H9 (cell line): Measurements from ENCODE around the gene PTCSC3. TPM values are rescaled to one million over a fixed set of nuclear protein-coding genes. Genes with fewer than 3 reads are reported as not detected.

Experiments used
- DNase-seq: peaks from one replicate; pipeline ENCODE4 v3.0.0-alpha.2; 2017
- H2AFZ ChIP-seq: one replicate; pipeline ENCODE4 v1.6.1; 2013; ENCODE audit warnings: mild to moderate bottlenecking, low read length, control low read depth, moderate library complexity
- H2AK5ac ChIP-seq: 2 replicates; pipeline ENCODE4 v1.6.1; 2013; ENCODE audit warnings: low read length, control low read depth, mixed read lengths; ENCODE audit not compliant: insufficient read length
- H2BK120ac ChIP-seq: one replicate; pipeline ENCODE4 v1.6.1; 2013; ENCODE audit warnings: low read depth, mild to moderate bottlenecking, low read length, control low read depth, inconsistent platforms; ENCODE audit not compliant: poor library complexity, severe bottlenecking
- H2BK12ac ChIP-seq: 2 replicates; pipeline ENCODE4 v1.6.1; 2013; ENCODE audit warnings: low read length, control low read depth, mixed read lengths, low read depth; ENCODE audit not compliant: insufficient read length
- H2BK15ac ChIP-seq: 2 replicates; pipeline ENCODE4 v1.6.1; 2013; ENCODE audit warnings: low read depth, low read length, control low read depth
- H2BK20ac ChIP-seq: one replicate; pipeline ENCODE4 v1.6.1; 2013; ENCODE audit warnings: low read depth, mild to moderate bottlenecking, low read length, control low read depth, inconsistent platforms; ENCODE audit not compliant: poor library complexity, severe bottlenecking
- H2BK5ac ChIP-seq: 2 replicates; pipeline ENCODE4 v1.6.1; 2013; ENCODE audit warnings: low read length, control low read depth, mixed read lengths; ENCODE audit not compliant: insufficient read length
- H3K14ac ChIP-seq: 2 replicates; pipeline ENCODE4 v1.6.1; 2013; ENCODE audit warnings: low read length, control low read depth; ENCODE audit not compliant: insufficient read depth
- H3K18ac ChIP-seq: 2 replicates; pipeline ENCODE4 v1.6.1; 2013; ENCODE audit warnings: low read depth, mild to moderate bottlenecking, mixed read lengths, low read length, control low read depth; ENCODE audit not compliant: insufficient read length
- H3K23ac ChIP-seq: 2 replicates; pipeline ENCODE4 v1.6.1; 2013; ENCODE audit warnings: low read length, control low read depth, mixed read lengths, low read depth; ENCODE audit not compliant: insufficient read length
- H3K23me2 ChIP-seq: 2 replicates; pipeline ENCODE4 v1.6.1; 2013; ENCODE audit warnings: low read depth, mild to moderate bottlenecking, mixed read lengths, low read length, control low read depth; ENCODE audit not compliant: insufficient read length, poor library complexity, severe bottlenecking
- H3K27ac ChIP-seq: 2 replicates; pipeline ENCODE4 v1.5.1; 2013; ENCODE audit warnings: low read length, control low read depth, mixed read lengths, low read depth; ENCODE audit not compliant: insufficient read length
- H3K27me3 ChIP-seq: 2 replicates; pipeline ENCODE4 v1.6.1; 2013; ENCODE audit warnings: low read length, control low read depth, inconsistent platforms; ENCODE audit not compliant: insufficient read depth
- H3K4ac ChIP-seq: 2 replicates; pipeline ENCODE4 v1.6.1; 2013; ENCODE audit warnings: low read depth, mild to moderate bottlenecking, control low read depth, inconsistent platforms, low read length, moderate library complexity
- H3K4me1 ChIP-seq: 2 replicates; pipeline ENCODE4 v1.6.1; 2013; ENCODE audit warnings: low read length, control low read depth, inconsistent platforms; ENCODE audit not compliant: insufficient read depth
- H3K4me2 ChIP-seq: 2 replicates; pipeline ENCODE4 v1.6.1; 2013; ENCODE audit warnings: low read length, control low read depth, mixed read lengths; ENCODE audit not compliant: insufficient read length, insufficient read depth
- H3K56ac ChIP-seq: 2 replicates; pipeline ENCODE4 v1.6.1; 2013; ENCODE audit warnings: low read depth, mild to moderate bottlenecking, mixed read lengths, low read length, control low read depth; ENCODE audit not compliant: insufficient read length
- H3K79me1 ChIP-seq: 2 replicates; pipeline ENCODE4 v1.6.1; 2013; ENCODE audit warnings: low read depth, mild to moderate bottlenecking, moderate library complexity, low read length, control low read depth, inconsistent platforms; ENCODE audit not compliant: insufficient read depth, poor library complexity, severe bottlenecking
- H3K79me2 ChIP-seq: 2 replicates; pipeline ENCODE4 v1.6.1; 2013; ENCODE audit warnings: low read length, control low read depth, inconsistent platforms; ENCODE audit not compliant: insufficient read depth
- H3K9ac ChIP-seq: 2 replicates; pipeline ENCODE4 v1.6.1; 2013; ENCODE audit warnings: low read length, control low read depth, mixed read lengths; ENCODE audit not compliant: insufficient read length; ENCODE audit errors: extremely low read depth
- H3K9me3 ChIP-seq: one replicate; pipeline ENCODE4 v1.6.1; 2013; ENCODE audit warnings: low read depth, low read length, inconsistent platforms; ENCODE audit not compliant: control insufficient read depth
- H3T11ph ChIP-seq: one replicate; pipeline ENCODE4 v1.6.1; 2013; ENCODE audit warnings: mild to moderate bottlenecking, low read length, control low read depth, inconsistent platforms
- H4K20me1 ChIP-seq: one replicate; pipeline ENCODE4 v1.6.1; 2013; ENCODE audit not compliant: control insufficient read depth, insufficient read length, insufficient read depth
- H4K5ac ChIP-seq: 2 replicates; pipeline ENCODE4 v1.6.1; 2013; ENCODE audit warnings: low read depth, mild to moderate bottlenecking, mixed read lengths, low read length, control low read depth; ENCODE audit not compliant: insufficient read length
- H4K8ac ChIP-seq: replicated peaks from 2 replicates; pipeline ENCODE4 v1.6.1; 2013; ENCODE audit warnings: low read length, control low read depth, mixed read lengths, low read depth; ENCODE audit not compliant: insufficient read length
- H4K91ac ChIP-seq: 2 replicates; pipeline ENCODE4 v1.6.1; 2013; ENCODE audit warnings: low read depth, mild to moderate bottlenecking, moderate library complexity, mixed read lengths, low read length, control low read depth; ENCODE audit not compliant: insufficient read length
- H3K27ac Mint-ChIP-seq, 3 experiments: 2 replicates in 2 of 3; 3 replicates in 1 of 3; pipeline ENCODE4 v1.8.0; 2020 to 2021; ENCODE audit warnings: mixed read lengths in 3 of 3, mild to moderate bottlenecking in 1 of 3, moderate library complexity in 1 of 3
- H3K27me3 Mint-ChIP-seq: 2 replicates; pipeline ENCODE4 v1.8.0; 2021; ENCODE audit warnings: low read depth, mild to moderate bottlenecking, moderate library complexity, mixed read lengths
- H3K36me3 Mint-ChIP-seq, 3 experiments: 2 replicates in 2 of 3; 3 replicates in 1 of 3; pipeline ENCODE4 v1.8.0; 2020 to 2021; ENCODE audit warnings: low read depth in 3 of 3, mixed read lengths in 3 of 3; ENCODE audit not compliant: insufficient read depth in 1 of 3
- H3K4me1 Mint-ChIP-seq, 2 experiments: 2 replicates each; pipeline ENCODE4 v1.8.0; 2020; ENCODE audit warnings: mixed read lengths in 2 of 2
- H3K4me3 Mint-ChIP-seq, 2 experiments: 2 replicates in 1 of 2; 3 replicates in 1 of 2; pipeline ENCODE4 v1.8.0; 2020 to 2021; ENCODE audit warnings: mild to moderate bottlenecking in 2 of 2, mixed read lengths in 2 of 2, moderate library complexity in 1 of 2
- H3K9me3 Mint-ChIP-seq, 2 experiments: 2 replicates in 1 of 2; 3 replicates in 1 of 2; pipeline ENCODE4 v1.8.0; 2020; ENCODE audit warnings: mild to moderate bottlenecking in 2 of 2, mixed read lengths in 2 of 2, moderate library complexity in 1 of 2
- CTCF ChIP-seq: fragments of 200-600 bp; sonication (generic); conservative IDR thresholded peaks from 3 replicates; pipeline ENCODE4 v1.8.0; 2021; ENCODE audit warnings: antibody characterized with exemption, mild to moderate bottlenecking
- WGBS: extraction: QIAGEN DNeasy Blood & Tissue Kit; methylation state at CpG from one replicate; pipeline ENCODE4 v1.1.7; 2013; ENCODE audit warnings: missing lambda C conversion rate, low lambda C conversion rate, mixed read lengths; ENCODE audit not compliant: insufficient read length; ENCODE audit errors: extremely low coverage; 5-methylcytosine and 5-hydroxymethylcytosine counted together
- total RNA-seq: library from RNA; stranded (reverse); gene quantifications from 2 replicates; pipeline ENCODE4 v1.2.1, GENCODE V29; 2021

PTCSC3 gene
- total RNA-seq, 1 experiment from 2014 or later = not detected

- H3K36me3 Mint-ChIP-seq = peaks cover 0 to 2% (median 0%) of the 10 kb centered on the region in 3 experiments; a peak in 2 of 7 replicates
- H4K8ac ChIP-seq = no peak overlapping the region
- no peak overlapping the region for H2BK120ac ChIP-seq
- no peak for DNase-seq
- H2AFZ ChIP-seq = no peak overlapping the region
- H3K18ac ChIP-seq = no peak overlapping the region
- H2BK5ac ChIP-seq = no peak overlapping the region
- no peak overlapping the region for H3K56ac ChIP-seq
- no peak overlapping the region for H2BK12ac ChIP-seq
- no peak overlapping the region for H2BK15ac ChIP-seq
- H3K14ac ChIP-seq = no peak overlapping the region
- no peaks in the 10 kb centered on the region for H3K9me3 ChIP-seq
- peaks cover 2% of the 10 kb centered on the region for H3K27me3 Mint-ChIP-seq
- H4K5ac ChIP-seq = no peak overlapping the region
- no peaks in the 10 kb centered on the region for H3K79me1 ChIP-seq
- no peak for TF ChIP-seq CTCF
- H3K23ac ChIP-seq = no peak overlapping the region
- H3K27me3 ChIP-seq = no peaks in the 10 kb centered on the region
- H3K4me2 ChIP-seq = no peak overlapping the region
- no peak overlapping the region for H4K91ac ChIP-seq
- H3K9me3 Mint-ChIP-seq = peaks cover 4% of the 10 kb centered on the region in 2 experiments; a peak in 3 of 5 replicates
- no peak overlapping the region for H3K27ac ChIP-seq
- no peaks in the 10 kb centered on the region for H3K4me1 Mint-ChIP-seq
- no peak overlapping the region for H3K27ac Mint-ChIP-seq
- H2AK5ac ChIP-seq = no peak overlapping the region
- WGBS = no CpG with 5 or more reads among the region's 1 CpG
- H3K4ac ChIP-seq = no peak overlapping the region
- no peak overlapping the region for H3T11ph ChIP-seq
- no peaks in the 10 kb centered on the region for H3K79me2 ChIP-seq
- H3K9ac ChIP-seq = no peak overlapping the region
- H4K20me1 ChIP-seq = no peaks in the 10 kb centered on the region
- H3K23me2 ChIP-seq = no peaks in the 10 kb centered on the region
- no peak overlapping the region for H2BK20ac ChIP-seq
- H3K4me3 Mint-ChIP-seq = no peak overlapping the region
- H3K4me1 ChIP-seq = no peaks in the 10 kb centered on the region
Observed at GRCh38 chr14:36198378-36198777, 21.9 kb upstream of the PTCSC3 start.
